DMS114 treated with DMSO at 0.1 percent for 48 hours (cell line): ENCODE measurements around the gene TVP23B.
"Not testable (repeated sequence)": the region's sequence is repeated elsewhere in the genome, so short reads cannot be mapped to it uniquely, and the experiment has no call there.

ENCODE experiments used
- DNase-seq: peaks from one replicate; lab custom pipeline; 2025; ENCODE audit not compliant: unreplicated experiment; lab: John Stamatoyannopoulos, UW

Gene TVP23B

DNA sequence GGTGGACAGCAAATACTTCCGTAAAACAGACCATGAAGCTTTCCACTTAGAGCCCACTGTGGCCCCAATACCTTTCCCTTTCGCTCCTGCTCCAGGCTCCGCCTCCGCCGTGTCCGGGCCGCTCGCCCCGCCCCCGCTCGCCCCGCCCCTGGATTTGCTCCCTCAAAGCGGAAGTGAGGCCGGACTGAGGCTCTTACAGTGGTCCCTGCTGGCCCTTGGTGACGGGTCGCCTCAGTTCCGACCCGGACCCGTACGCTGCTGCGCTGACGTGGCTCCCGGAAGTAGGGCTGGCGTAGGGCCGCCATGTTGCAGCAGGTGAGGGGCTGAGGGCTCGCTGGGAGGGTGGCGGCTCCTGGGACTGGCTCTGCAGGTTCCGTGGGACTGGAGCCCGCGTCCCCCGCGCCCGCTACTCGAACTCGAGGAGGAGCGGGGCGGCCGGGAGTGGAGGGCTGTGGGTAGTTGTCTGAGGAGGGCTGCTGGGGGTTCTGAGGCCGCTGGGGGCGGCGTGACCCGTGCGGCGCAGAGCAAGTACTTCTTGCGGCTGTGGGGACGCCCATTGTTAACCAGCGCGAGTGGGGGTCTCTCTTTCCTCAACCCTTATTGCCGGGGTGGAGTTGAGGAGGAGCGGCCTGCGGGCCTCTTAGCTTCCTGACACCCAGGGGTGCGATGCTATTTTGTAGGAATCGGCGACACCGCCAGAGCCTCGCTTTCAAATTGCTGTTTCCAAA lies at the start of gene TVP23B:
Gene TVP23B, plus strand, starts transcription at position 193 of the 728 bp plus-strand sequence. Its CDS starts 111 bp downstream, at position 304.
- peak; percentile 45 for DNase-seq

DNA sequence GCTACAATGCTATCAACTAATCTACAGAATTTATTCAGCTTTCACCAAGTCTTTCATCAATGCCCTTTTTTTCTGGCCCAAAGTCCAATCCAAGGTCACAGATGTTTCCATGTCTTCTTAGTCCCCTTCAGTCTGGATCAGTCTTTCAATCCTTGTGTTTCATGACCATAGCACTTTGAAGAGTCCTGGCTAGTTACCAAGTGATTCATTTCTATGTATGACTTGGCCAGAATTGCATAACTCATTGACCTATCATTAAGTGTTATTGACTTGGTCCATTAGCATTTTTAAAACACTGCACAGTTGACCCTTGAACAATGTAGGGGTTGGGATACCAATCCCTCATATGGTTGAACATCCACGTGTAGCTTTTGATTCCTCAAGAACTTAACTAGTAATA lies 48.5 kb upstream of the TVP23B start:
- not testable (repeated sequence) for DNase-seq

DNA sequence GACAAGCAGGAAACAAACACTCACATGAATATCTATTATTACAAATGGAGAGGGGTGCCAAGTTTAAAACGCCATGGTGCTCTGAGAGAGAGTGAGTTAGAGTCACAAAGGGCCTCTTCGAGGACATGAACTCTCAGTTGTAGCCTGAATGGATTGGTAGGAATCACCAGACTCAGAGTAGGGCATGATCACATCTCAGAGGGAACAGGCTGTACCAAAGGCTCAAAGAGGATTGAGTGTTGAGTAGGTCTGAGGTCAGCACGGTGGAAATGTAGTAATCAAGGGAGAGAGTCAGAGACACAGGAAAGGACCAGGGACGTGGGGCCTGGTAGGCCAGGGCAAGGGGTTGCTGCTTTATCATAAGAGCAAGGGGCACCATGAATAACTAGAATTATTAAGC lies 47.6 kb upstream of the TVP23B start:
- not testable (repeated sequence) for DNase-seq

DNA sequence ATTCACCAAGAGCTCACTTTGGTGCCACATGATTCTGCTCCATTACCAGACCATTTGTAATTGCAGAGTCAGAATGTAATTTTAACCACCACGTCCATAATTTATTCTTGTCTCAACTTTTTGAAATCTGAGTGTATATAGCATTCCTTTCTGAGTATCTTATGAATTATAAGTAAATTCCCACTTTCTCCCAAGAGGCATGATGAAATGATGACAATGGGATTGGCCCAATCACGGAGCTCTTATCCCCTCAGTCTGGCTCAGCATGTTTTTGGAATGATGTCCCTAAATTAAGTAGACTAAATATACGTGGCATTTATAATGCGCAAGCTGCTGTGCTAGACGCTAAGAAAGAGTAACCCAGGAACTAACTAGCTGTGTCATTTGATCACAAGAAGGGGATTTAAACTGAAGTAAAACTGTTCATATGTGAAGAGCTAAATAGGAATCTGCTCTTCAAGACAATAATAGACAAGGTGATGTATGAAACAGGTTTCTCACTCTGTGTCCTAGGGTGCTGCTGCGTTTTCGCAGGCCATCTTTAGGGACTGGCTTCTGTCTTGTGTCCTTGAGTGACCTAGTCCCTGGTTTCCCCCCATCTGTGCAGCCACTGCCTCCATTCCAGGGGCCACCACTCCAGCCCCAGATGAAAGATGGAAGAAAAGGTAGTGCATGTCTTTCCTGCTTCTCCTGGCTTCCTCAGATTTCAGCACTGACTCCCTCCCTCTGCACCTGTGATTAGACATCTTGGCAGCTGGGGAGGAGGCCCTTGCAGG lies 41.2 kb upstream of the TVP23B start:
- DNase-seq, result not testable (repeated sequence)

DNA sequence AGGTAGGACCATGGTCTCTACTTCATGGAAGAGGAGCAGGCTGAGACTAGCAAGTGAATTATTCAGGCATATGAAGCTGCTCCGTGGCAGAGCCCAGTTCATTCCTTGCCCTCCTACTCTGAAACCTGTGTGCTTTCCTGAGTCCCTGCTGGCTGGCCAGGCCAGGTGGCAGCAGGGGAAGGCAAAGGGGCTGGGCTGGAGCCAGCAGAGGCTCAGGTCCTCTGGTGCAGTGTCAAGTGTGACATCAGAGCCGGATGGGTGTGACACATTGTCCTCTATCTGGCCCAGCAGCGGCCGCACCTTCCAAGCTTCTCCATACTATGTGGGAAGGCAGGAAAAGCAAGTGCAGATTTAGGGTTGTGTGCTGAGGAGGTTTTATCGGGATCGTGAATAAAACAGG lies 39.8 kb upstream of the TVP23B start:
- DNase-seq, result not testable (repeated sequence)

DNA sequence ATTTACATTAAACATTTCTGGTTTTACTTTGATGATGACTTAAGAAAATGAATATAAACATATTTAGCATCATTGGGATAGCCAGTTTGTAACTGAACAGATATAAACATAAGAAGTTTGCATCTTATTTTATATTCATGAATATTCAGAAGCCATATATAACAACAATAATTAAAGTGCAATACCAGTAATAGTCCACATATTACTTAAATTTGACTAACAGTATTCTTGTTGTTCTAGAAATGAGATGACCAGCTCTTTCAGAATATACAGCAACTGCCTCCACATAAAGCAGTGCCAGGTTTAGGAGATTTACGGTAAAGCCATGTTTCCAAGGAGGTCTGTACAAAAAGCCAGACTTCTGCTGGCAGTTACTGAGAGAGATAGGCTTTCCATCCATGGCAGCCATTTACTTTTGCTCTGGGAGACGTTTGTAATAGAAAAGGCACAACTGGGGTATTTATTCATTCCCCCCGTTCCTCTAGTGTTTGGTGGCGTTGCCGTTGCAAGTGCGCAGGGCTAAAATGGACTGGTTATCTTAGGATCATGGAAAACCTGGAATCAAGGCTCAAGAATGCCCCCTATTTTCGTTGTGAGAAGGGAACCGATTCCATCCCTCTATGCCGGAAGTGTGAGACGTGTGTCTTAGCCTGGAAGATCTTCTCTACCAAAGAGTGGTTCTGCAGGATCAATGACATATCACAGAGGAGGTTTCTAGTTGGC lies 37.1 kb upstream of the TVP23B start, which contains the start of gene FBXW10:
Gene FBXW10, plus strand, starts transcription at position 356 of the 723 bp plus-strand sequence. Its CDS starts 191 bp downstream, at position 547.
- not testable (repeated sequence) for DNase-seq

DNA sequence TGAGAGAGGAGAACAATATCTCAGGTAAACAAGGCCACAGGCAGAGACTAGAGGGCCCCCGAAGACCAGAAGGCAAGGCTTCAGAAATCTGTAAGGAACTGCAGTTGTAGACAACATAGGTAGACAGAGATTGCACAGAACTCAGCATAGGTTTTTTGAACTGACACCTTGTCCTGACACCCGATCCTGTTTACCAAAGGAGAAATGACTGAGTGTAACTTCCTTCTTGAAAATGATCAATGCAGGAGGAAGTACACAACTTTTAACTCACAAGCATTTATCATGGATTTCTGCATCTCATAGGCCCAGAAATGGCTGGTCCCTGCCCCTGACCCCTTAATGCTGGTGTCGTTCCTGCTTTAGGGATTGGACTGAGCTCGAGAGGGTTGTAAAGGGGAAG lies 36.3 kb upstream of the TVP23B start:
- not testable (repeated sequence) for DNase-seq

DNA sequence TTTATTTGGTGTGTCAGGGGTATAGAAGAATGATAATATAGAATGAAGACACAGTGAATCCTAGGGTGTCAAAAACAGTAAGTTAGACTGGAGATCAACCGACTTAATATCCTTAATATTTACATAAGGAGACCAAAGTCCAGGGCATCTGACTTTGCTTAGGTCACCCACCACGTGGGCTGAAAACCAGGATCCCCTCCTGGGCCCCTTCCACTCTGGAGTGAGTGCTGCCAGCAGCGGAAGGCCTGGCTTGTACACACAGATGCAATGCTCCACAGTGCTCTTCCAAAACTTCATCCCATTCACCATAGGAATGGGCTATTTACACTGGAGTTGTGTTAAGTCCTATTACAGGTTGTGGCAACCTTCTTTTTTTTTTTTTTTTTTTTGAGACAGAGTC lies 34.4 kb upstream of the TVP23B start:
- not testable (repeated sequence) for DNase-seq

DNA sequence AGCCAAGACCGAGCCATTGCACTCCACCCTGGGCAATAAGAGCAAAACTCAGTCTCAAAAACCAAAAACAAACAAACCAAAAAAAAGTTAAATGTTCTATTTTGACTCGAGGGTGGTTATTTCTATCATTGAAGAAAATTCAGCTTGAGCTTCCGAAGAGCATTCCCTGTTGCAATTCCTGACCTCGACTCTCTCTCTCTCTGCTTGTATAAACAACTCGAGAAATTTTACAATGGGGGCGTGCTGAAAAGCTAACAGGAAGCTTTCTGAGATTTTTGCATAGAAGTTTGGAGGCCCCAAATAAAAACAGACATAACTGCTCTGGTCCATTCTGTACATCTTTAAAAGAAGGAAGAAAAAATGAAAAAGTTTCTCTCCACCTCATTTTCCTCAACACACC lies 33.5 kb upstream of the TVP23B start:
- not testable (repeated sequence) for DNase-seq

DNA sequence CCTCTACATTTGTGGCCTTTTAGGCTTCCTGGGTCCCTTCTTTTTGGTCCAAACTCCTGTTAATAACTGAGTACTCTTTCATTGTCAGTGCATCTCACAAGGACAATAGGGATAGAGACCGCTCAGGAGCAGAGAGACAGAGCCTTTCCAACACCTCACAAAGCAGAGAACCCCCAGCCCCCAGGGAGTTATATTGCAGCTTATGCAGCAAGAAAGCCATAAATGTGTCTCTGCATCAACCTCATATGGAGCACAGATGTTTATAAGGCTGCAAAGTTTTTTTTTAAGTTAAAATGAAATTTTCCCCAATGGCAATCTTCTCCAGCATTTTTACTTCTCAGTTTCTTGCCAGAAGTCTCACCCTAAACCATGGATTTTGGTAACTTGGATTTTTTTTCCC lies 30.7 kb upstream of the TVP23B start:
- DNase-seq, result not testable (repeated sequence)

DNA sequence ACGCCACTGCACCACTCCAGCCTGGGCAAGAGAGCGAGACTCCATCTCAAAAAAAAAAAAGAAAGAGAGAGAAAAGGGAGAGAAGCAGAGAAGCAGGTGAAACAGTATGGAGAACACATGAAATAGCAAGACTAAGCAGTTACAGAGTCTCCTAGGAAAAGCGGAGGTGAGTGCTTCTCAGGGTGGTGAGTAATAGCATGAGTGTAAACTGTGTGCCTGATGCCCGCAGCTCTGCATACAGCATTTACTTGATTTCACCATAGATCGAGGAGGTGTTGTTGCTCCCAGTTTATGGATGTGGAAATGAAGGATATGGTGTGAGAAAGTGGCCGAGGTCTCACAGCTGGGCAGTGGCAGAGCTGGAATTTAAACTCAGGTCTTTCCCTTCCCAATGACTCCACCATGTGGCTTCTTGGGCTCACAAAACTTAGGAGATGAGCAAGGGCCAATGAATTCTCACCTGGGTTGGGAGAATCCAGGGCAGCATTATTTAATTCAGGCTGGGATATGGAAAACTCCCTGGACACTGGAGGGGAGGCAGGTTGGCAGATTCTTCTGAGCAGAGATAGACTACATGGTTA lies 27.1 kb upstream of the TVP23B start:
- not testable (repeated sequence) for DNase-seq

DNA sequence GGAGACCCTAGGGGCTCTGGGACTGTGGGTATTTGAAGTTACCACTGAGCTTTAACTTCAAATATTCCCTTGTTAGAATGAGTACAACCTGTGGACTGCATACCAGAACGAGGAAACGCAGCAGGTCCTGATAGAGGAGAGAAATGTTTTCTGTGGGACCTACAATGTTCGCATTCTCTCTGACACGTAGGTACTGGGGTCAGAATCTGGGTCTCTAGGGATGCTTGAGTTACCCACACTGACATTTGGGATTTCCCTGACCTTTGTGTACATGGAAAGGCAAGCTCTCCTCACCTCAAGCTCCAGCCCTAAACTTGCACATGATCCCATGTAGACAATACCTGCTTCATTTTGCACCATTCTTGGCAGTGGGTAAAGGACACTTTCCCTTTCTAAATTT lies 25.0 kb upstream of the TVP23B start:
- DNase-seq, result not testable (repeated sequence)

DNA sequence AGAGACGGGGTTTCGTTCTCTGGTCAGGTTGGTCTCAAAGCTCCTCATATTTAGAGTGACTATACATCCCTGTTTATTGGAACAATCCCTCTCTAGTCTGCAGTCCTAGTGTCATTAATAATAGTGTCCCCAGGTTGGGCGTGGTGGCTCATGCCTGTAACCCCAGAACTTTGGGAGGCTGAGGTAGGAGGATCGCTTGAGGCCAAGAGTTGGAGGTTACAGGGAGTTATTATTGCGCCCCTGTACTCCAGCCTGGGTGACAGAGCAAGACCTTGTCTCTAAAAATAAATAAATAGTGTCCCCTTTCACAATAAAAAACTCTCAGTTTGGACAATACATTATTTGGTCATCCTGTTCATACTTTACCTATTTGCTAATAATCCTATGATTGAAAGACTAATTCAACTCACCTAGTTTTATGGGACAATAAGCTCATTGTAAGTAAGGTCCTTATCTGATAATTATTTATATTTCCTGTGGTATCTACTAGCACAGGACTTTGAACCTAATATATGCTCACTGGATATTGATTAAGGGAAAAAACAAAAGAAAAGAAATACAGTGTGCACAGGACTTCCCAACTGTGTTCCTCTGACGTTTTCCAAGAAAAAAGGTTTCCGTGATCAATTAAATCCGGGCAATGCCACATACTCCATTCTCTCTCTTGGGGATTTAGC lies 23.5 kb upstream of the TVP23B start:
- DNase-seq, result not testable (repeated sequence)

DNA sequence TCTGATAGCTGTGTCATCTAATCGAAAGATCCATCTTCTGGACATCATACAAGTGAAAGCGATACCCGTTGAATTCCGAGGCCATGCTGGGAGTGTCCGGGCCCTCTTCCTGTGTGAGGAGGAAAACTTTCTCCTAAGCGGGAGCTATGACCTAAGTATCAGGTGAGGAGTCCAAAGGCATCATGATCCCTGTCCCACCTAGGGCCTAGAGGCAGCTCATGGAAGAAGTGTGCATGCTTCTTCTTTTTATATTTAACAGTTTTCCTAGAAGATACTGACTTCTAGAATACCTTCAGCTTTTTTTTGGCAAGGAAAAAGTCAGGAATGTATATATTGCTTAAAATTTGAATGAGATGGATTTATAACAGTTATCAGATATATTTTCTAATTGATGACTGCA lies 22.6 kb upstream of the TVP23B start:
- DNase-seq, result not testable (repeated sequence)

DNA sequence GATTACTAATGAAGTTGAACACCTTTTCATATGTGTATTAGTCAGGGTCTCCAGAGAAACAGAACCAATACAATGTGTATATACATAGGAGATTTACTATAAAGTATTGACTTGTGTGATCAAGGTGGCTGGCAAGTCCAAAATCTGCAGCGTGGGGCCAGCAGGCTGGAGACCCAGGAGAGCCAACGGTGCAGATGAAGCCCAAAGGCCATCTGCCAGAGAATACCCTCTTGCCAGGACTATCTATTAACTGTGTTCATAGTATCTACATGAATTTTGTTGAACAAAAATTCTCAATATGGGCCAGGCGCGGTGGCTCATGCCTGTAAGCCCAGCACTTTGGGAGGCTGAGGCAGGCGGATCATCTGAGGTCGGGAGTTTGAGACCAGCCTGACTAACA lies 20.8 kb upstream of the TVP23B start:
- not testable (repeated sequence) for DNase-seq

DNA sequence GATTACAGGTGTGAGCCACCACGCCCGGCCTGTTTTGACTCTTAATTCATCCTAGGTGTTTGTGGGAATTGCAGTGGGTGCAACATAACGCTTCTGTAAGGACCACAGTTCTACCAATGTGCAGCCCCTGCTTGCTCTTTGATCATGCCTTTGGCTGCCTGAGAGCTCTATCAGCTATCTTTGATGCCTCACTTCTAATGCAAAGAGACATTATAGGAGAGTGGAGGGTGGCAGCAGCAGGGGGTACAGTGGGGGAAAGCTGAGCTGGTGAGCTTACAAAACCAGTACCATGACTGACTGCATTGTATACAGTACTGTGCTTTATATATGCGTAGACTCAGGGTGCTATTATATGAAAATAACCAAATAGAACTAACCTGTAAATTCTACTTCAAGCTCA lies 10.4 kb upstream of the TVP23B start:
- not testable (repeated sequence) for DNase-seq

DNA sequence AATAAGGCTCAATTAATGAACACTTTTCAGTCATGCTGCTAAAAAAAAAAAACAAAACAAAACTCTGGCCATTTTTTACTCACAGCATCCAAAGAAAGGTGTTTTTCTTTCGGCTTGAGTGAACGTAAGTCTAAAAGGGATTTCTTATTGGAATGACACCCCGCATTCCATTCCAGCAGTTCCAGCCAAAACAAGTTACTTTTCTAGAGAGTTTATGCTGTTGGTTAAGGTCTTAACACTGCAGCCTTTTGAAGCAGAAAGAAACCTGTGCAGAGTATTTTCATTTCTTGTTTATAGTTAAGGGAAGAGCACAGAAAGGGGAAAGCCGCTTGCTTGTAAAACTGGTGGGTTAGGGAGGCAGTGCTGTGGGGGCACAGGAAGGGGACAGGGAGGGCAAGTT lies 9.9 kb upstream of the TVP23B start:
- DNase-seq, result not testable (repeated sequence)

DNA sequence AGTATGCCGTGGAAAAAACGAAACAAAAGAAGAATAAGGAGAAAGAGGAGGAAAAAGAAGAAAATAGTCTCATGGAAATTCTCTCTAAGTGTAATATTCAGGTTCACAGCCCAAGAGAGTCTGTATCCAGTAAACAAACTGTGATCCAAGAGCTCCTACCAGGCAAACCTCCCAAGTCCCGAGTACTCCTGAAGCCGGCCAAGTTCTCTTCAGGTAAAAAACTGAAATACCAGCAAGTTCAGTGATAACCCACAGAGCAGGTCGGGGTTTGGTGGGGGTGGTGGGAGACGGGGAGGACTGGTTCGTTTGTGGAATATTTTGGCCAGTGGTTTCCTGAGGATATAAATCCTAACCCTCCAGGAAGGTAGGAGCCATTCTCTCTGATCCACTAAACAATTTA lies 8.5 kb upstream of the TVP23B start:
- no peak for DNase-seq

DNA sequence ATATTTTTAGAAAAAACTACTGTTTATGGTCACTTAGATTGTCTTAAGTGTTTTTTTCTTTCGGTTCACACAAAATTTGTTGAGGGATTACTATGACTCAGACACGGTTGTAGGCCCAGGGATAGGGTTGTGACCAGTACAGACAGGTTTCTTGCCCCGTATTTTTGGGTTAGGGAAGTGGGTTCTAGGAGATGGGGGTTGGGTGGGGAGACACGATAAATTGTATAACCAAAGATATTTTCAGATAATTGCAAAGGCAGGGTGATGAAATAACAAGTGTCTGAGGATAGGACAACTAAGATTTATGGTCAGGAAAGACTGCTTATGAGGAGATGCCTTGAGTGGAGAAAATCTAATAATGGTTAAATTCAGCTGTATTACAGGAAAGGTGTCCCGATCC lies 822 bp downstream of the TVP23B start:
- DNase-seq, result not testable (repeated sequence)

DNA sequence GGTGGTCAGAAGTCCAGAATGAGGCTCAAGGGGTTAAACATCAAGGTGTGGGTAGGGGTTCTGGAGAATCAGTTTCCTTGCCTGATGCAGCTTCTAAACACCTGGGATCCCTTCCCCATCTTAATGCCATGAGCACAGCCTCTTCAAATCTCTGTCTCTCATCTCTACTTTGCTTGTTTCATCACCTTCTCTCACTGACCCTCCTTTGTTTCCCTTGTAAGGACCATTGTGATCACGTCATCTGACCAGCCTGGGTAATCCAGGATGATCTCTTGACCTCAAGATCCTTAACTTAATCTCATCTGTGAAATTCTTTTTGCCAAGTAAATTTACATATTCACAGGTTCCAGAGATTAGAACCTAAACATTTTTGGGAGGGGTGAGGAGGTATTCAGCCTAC lies 5.0 kb downstream of the TVP23B start:
- not testable (repeated sequence) for DNase-seq
